C4-2B (cell line): ENCODE data around the gene MSI2.

Experiments
- ZFX ChIP-seq: fragments of 450-650 bp; IDR thresholded peaks from 2 replicates; pipeline ENCODE4 v1.6.1; 2017
- TF ChIP-seq, protein P1 (sequence below): fragments of 450-650 bp; conservative IDR thresholded peaks from 2 replicates; pipeline ENCODE4 v1.5.1; 2017; ENCODE audit warnings: mild to moderate bottlenecking

DNA sequence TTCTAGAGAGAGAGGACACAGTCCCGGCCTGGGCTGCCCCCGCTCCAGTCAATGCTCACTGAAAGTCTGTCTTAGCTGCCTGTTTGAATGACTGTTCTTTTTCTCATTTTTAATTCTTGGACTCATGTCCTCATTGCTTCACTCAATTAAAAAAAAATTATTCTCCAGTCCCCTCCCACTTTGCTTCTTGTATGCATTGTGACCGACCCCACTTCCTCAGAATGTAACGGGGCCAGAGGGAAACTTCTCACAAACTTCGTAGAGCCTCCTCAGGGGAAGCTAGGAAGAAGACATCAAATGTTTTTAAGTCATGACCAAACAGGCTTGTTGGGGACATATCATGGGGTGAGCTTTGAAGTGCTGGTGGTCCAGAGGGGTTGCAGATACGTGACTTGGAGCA lies 375.5 kb downstream of the MSI2 start:
- TF ChIP-seq, protein P1, sequence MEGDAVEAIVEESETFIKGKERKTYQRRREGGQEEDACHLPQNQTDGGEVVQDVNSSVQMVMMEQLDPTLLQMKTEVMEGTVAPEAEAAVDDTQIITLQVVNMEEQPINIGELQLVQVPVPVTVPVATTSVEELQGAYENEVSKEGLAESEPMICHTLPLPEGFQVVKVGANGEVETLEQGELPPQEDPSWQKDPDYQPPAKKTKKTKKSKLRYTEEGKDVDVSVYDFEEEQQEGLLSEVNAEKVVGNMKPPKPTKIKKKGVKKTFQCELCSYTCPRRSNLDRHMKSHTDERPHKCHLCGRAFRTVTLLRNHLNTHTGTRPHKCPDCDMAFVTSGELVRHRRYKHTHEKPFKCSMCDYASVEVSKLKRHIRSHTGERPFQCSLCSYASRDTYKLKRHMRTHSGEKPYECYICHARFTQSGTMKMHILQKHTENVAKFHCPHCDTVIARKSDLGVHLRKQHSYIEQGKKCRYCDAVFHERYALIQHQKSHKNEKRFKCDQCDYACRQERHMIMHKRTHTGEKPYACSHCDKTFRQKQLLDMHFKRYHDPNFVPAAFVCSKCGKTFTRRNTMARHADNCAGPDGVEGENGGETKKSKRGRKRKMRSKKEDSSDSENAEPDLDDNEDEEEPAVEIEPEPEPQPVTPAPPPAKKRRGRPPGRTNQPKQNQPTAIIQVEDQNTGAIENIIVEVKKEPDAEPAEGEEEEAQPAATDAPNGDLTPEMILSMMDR = no peak
- TF ChIP-seq ZFX = no peak
